ENCODE data around the gene SUN5. TPM values are rescaled to one million over a fixed set of nuclear protein-coding genes. Genes with fewer than 3 reads are reported as not detected.

The SUN5 gene
- total and polyA plus RNA-seq, 2 of the 8 experiments (the other 6 are each of a cell fraction or from before 2014, with no cell fraction given) = not detected

- TF ChIP-seq E2F6 (IDR thresholded peaks at IDR 0.05) (no peak), SP4 (IDR thresholded peaks at IDR 0.05; ENCODE audit: low read length) (no peak)
Measured at GRCh38 chr20:33028875-33029274, 24.6 kb upstream of the SUN5 start (continued).
